WERI-Rb-1 (cell line): ENCODE data around the gene BOD1.

Source experiments
- DNase-seq: peaks from one replicate; pipeline ENCODE4 v3.0.0-alpha.2; 2020
- H3K27ac ChIP-seq: fragments of 250-450 bp; sonication (Bioruptor Pico); 2 replicates; pipeline ENCODE4 v1.5.1; 2020; ENCODE audit warnings: mild to moderate bottlenecking, moderate library complexity
- H3K27me3 ChIP-seq: fragments of 250-450 bp; sonication (Bioruptor Pico); 2 replicates; pipeline ENCODE4 v1.5.1; 2021; ENCODE audit warnings: mild to moderate bottlenecking, low read depth, moderate library complexity; ENCODE audit not compliant: insufficient read depth, severe bottlenecking
- H3K36me3 ChIP-seq: fragments of 250-450 bp; sonication (Bioruptor Pico); 2 replicates; pipeline ENCODE4 v1.5.1; 2020; ENCODE audit warnings: mild to moderate bottlenecking, moderate library complexity
- H3K4me3 ChIP-seq: 2 replicates; pipeline ENCODE4 v1.5.1; 2011; ENCODE audit warnings: low read depth, mild to moderate bottlenecking, control low read depth, low read length
- H3K9me3 ChIP-seq: fragments of 250-450 bp; sonication (Bioruptor Pico); 2 replicates; pipeline ENCODE4 v1.5.1; 2021; ENCODE audit warnings: mild to moderate bottlenecking, moderate library complexity; ENCODE audit not compliant: severe bottlenecking
- CTCF ChIP-seq: IDR thresholded peaks from 2 replicates; pipeline ENCODE4 v1.5.1; 2011; ENCODE audit warnings: low read depth, mild to moderate bottlenecking, control low read depth, inconsistent platforms, low read length

Gene BOD1

GRCh38 chr5:173625673-173626504, 9.4 kb upstream of the BOD1 start:
- DNase-seq, result peak; percentile 55
- peak; percentile 47 for TF ChIP-seq CTCF
- H3K9me3 ChIP-seq, result peaks cover 3% of the 10 kb centered on the region
- H3K36me3 ChIP-seq, result no peaks in the 10 kb centered on the region
- H3K27me3 ChIP-seq, result no peaks in the 10 kb centered on the region
- no peak overlapping the region for H3K4me3 ChIP-seq
- H3K27ac ChIP-seq, result peak overlapping the region; percentile 48

GRCh38 chr5:173625261-173625660, 8.8 kb upstream of the BOD1 start:
- no peak for DNase-seq

GRCh38 chr5:173624282-173624681, 7.8 kb upstream of the BOD1 start:
- no peak for TF ChIP-seq CTCF
- Histone ChIP-seq H3K36me3 (no peaks in the 10 kb centered on the region), H3K27ac (no peak overlapping the region), H3K27me3 (no peaks in the 10 kb centered on the region), H3K9me3 (peaks cover 3% of the 10 kb centered on the region), H3K4me3 (no peak overlapping the region)
- DNase-seq, result no peak

More at GRCh38 chr5:173625261-173625660, 8.8 kb upstream of the BOD1 start:
- H3K36me3 ChIP-seq, result no peaks in the 10 kb centered on the region
- H3K4me3 ChIP-seq, result no peak overlapping the region
- TF ChIP-seq CTCF, result no peak
- no peaks in the 10 kb centered on the region for H3K27me3 ChIP-seq
- peaks cover 3% of the 10 kb centered on the region for H3K9me3 ChIP-seq
- H3K27ac ChIP-seq, result peak overlapping the region; percentile 48

GRCh38 chr5:173623789-173624188, 7.3 kb upstream of the BOD1 start:
- no peak for TF ChIP-seq CTCF
- peaks cover 3% of the 10 kb centered on the region for H3K9me3 ChIP-seq
- H3K36me3 ChIP-seq, result no peaks in the 10 kb centered on the region
- no peaks in the 10 kb centered on the region for H3K27me3 ChIP-seq
- DNase-seq, result no peak
- no peak overlapping the region for H3K27ac ChIP-seq
- H3K4me3 ChIP-seq, result no peak overlapping the region

GRCh38 chr5:173623296-173623771, 6.9 kb upstream of the BOD1 start:
- Histone ChIP-seq H3K27ac (no peak overlapping the region), H3K36me3 (no peaks in the 10 kb centered on the region), H3K9me3 (peaks cover 3% of the 10 kb centered on the region), H3K4me3 (no peak overlapping the region), H3K27me3 (no peaks in the 10 kb centered on the region)
- no peak for TF ChIP-seq CTCF
- no peak for DNase-seq
